ENCODE results near the gene SAPCD1.

Gene SAPCD1

DNA sequence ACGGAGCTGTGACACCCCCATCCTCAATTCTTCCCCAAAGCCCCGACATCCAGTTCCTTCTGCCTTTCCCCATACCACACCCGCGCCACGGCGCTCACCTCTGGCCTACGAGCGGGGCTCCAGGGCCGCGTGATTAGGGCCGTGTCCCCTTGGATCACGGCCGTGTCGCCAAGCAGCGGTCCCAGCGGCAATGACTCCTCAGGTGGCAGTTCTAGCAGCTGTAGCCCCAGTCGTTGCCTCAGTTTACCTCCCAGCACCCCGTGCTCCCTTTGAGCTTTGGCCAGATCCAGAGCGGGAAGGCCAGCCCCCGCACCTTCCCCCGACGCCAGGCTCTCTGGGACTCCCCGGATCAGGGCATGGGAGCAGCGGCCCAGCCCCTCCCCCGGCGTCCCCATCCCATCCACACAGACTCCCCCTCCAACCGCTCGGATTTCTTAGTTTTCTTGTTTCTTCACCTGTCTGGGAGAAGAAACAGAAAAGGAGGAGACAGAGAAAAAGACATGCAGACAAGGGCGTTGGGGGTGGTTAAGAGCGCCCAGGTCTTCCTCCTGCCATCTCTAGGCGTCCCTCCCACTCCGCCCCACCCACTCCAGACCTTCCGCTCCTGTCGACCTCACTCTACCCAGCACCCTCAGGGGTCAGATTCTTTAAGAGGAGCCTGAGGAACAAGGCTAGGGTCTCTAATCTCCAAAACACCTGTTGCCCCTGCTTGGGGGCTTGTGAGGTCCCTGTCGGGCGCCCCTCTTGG lies 33.5 kb upstream of the SAPCD1 start, which contains the start of gene DDAH2:
TSS of gene DDAH2 (minus strand) at position 533 of the 748 bp plus-strand sequence. CDS start at position 395, 138 bp downstream.
- DNase-seq (ENCODE audit: insufficient read length, low spot score) (no peak), FAIRE-seq (peak; percentile 21)

DNA sequence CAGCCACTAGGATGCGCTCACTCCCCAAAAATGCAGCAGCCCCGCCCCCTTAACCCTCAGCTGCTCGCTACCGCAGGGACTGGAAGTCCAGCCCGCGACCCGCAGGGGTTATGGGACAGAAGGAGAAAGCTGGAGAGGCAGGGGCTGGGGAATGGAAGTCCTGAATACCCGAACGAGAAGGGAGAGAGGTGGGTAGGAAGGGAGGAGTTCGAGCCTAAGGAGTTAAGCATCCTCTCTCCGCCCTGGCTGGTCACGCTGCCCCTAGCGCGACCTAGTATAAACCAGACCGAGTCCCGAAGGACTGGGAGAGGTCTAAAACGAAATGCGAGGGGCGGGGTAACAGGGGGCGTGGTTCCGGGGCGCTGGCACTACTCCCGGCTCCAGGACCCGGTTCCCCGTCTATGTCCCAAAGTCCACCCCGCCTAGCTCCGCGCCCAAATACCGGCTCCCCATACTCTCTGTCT lies 32.9 kb upstream of the SAPCD1 start:
- FAIRE-seq, result peak; percentile 80

DNA sequence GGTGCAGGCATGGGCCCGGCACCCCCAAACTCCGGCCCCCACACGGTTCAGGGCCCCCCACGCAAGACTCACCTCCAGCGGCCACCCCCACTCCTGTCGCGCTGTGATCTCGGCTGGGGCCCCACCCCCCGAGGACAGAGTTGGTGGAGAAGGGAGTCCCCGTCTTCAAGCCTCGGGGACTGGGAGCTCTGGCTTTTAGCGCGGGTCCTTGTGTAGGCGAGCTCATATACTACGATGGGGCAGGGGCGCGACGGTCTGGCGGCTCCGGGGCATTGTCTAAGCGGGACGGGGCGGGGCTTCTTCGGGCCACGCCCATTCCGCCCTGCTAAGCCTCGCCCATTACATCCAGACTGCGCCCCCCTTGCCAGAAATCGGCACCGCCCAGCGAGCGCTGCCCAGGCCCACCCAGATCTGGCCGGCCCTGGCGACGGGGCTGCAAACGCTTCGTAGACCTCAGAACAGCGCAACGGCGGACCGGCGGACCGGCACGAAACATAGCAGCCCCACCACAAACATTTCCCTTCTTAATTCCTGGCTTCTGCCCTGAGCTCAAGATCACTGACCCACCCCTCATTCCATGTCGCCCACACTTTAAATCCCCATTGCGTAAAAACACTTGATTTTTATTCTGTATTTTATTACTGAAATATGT lies 32.4 kb upstream of the SAPCD1 start:
- DNase-seq (ENCODE audit: insufficient read length, low spot score) (peak; percentile 44), FAIRE-seq (peak; percentile 18)

More for the DNA sequence above, 32.9 kb upstream of the SAPCD1 start:
- DNase-seq (ENCODE audit: insufficient read length, low spot score), result peak; percentile 61

DNA sequence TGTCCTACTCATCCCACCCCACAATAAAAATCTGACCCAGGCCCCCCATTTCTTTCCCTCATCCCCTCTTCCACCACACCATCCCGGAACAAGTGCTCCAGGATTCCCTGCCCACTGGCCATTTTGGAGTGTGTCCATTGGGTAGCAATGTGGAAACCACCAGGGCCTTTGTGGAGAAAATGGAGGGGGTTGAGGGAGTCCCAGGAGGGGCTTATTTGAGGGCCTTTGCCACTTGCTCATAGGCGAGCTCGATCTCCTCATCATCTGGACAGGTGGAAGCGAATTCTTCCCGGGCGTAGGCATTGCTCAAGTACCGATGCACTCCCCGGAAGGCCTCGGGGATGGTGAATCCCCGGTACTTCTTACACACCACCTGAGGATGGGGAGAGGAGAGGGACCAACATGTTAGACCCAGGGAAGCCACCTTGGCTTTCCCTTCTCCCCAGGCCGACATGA lies 31.8 kb upstream of the SAPCD1 start:
- FAIRE-seq, result no peak
- DNase-seq (ENCODE audit: insufficient read length, low spot score), result no peak

DNA sequence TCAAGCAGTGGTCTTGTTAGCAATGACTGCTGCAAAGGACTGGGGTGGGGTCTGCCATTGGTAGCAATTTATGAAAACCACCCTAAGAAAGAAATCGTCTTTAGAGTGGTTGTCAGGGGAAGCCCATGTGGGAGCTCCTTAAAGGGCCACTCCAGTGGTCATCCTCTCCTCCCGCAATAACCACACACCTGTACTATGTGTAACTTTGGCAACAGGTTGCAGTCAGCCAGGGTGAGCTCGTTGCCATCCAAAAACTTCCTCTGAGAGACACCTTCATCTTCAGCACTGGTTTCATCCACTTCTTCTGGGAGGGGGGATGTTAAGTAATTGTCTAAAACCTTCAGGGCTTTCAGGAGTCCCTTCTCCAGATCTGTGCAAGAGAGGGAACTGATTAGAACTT lies 30.4 kb upstream of the SAPCD1 start:
- DNase-seq (ENCODE audit: insufficient read length, low spot score) (no peak), FAIRE-seq (no peak)

GRCh38 chr6:31733734-31734133 lies 28.7 kb upstream of the SAPCD1 start:
- no peak for DNase-seq (ENCODE audit: insufficient read length, low spot score)
- FAIRE-seq, result no peak

- no peak for FAIRE-seq
- no peak for DNase-seq (ENCODE audit: insufficient read length, low spot score)
Observed at GRCh38 chr6:31734247-31734820, 28.1 kb upstream of the SAPCD1 start.

DNA sequence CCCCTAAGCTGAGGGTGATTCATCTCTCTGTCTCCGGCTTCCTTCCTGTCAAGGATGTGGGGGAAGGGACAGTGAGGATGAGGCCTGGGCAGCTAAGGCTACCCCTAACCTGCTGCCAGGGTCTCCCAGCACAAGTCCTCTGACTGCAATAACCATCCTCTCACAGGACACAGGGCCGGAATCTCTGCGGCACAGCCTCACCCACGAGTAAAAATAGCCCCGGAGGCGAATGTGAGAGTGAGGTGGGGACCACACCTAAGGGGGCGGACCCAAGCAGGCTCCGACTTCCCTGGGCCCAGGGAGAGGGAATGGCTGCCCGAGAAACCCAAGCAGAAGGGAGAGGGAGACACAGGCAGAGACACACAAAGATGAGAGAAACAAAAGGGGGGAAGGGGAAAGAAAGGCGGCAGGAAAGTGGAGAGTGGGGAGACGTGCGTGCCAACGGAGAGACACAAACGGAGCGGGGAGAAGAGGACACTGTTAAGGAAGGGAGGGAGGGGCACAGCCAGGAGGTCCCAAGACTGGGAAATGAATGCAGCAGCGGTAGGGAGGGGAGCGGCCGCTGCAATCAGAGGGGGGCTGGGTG lies 27.5 kb upstream of the SAPCD1 start:
- DNase-seq (ENCODE audit: insufficient read length, low spot score) (peak; percentile 61), FAIRE-seq (peak; percentile 74)

GRCh38 chr6:31736021-31736767 lies 26.3 kb upstream of the SAPCD1 start, which contains the start of gene CLIC1:
CLIC1 (minus strand) TSS chr6:31736530; CDS start chr6:31736300, 230 bp downstream.
- peak; percentile 86 for FAIRE-seq

GRCh38 chr6:31736768-31737314 lies 25.6 kb upstream of the SAPCD1 start:
- FAIRE-seq (no peak), DNase-seq (ENCODE audit: insufficient read length, low spot score) (no peak)

More at GRCh38 chr6:31736021-31736767, 26.3 kb upstream of the SAPCD1 start, which contains the start of gene CLIC1:
- peak; percentile 56 for DNase-seq (ENCODE audit: insufficient read length, low spot score)

DNA sequence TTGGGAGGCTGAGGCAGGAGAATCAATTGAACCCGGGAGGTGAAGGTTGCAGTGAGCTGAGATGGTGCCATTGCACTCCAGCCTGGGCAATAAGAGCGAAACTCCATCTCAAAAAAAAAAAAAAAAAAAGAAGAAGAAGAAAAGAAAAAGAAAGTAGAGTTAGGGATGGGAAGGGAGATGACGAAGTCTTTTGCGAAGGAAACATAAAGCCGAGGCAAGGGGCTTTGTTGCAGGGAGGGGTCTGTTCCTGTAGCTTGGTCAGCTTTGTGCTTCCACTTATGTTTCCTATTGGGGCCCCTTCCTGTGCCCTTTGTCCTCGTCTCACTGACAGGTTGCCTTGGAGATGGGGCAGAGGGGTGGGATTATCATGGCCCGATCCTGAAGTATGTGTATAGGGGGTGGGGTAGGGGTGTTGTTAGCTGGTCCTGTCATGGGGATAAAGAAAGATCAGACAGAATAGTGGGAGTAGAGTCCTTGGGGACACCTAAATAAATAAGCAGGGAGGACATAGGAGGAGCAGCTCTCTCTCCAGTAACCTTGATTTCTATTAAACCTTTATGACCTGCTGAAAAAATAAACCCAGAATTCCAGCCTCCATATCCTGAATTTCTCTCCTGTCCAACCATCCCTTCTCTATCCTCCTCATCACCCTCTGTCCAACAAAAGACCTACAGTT lies 25.0 kb upstream of the SAPCD1 start:
- FAIRE-seq (no peak), DNase-seq (ENCODE audit: insufficient read length, low spot score) (no peak)

GRCh38 chr6:31737991-31738979 lies 24.2 kb upstream of the SAPCD1 start:
- DNase-seq (ENCODE audit: insufficient read length, low spot score) (peak; percentile 46), FAIRE-seq (peak; percentile 90)

- DNase-seq (ENCODE audit: insufficient read length, low spot score) (peak; percentile 83), FAIRE-seq (peak; percentile 96)
Observed at GRCh38 chr6:31739639-31740396, 22.6 kb upstream of the SAPCD1 start, which contains the start of gene MSH5. MSH5 (plus strand) TSS chr6:31740005; CDS start chr6:31740467, 462 bp downstream.

GRCh38 chr6:31740397-31741223 lies 21.8 kb upstream of the SAPCD1 start:
- FAIRE-seq (peak; percentile 37), DNase-seq (ENCODE audit: insufficient read length, low spot score) (peak; percentile 44)

- FAIRE-seq (no peak), DNase-seq (ENCODE audit: insufficient read length, low spot score) (no peak)
Observed at GRCh38 chr6:31741815-31742214, 20.6 kb upstream of the SAPCD1 start.

DNA sequence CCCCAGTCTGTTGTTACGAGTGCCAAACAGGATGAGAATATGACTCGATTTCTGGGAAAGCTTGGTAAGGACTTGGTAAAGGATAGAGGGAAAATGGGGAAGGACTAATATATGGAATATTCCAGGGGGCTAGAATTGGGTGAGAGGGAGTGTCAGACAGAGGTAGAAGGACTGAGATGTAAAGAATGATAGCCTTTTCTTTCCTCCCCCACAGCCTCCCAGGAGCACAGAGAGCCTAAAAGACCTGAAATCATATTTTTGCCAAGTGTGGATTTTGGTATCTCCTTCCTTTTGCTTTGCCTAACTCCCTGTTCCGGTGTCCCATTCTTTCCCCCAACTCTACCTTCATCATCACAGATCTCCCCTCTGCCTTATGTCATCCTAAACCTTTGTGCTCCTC lies 19.6 kb upstream of the SAPCD1 start:
- no peak for DNase-seq (ENCODE audit: insufficient read length, low spot score)
- no peak for FAIRE-seq

All from GM19239 (cell line).